Stimulated activated effector memory CD8-positive, alpha-beta T cell treated with anti-CD3 and anti-CD28 coated beads, Interleukin-12 subunit alpha, Interleukin-12 subunit beta, amount 100 ng/mL, for 72 hours (primary cell): ENCODE results near the gene MARCKS.

Experiments used
- ATAC-seq: fragments of 150-1000 bp; cut with Tn5 transposase; 2 replicates; pipeline ENCODE4 v1.10.0; 2021
- DNase-seq, 2 donors: peaks; one replicate each; pipeline ENCODE4 v3.0.0; 2021 to 2022; ENCODE audit warnings: low spot score in 2 of 2
- H3K27ac Mint-ChIP-seq: one replicate; pipeline ENCODE4 v1.8.0; 2022; ENCODE audit warnings: mild to moderate bottlenecking, mixed read lengths
- H3K36me3 Mint-ChIP-seq: one replicate; pipeline ENCODE4 v1.8.0; 2022; ENCODE audit warnings: mild to moderate bottlenecking, mixed read lengths
- H3K4me1 Mint-ChIP-seq: one replicate; pipeline ENCODE4 v1.8.0; 2022; ENCODE audit warnings: mixed read lengths
- H3K4me3 Mint-ChIP-seq: one replicate; pipeline ENCODE4 v1.8.0; 2022; ENCODE audit warnings: mild to moderate bottlenecking, mixed read lengths
- H3K9me3 Mint-ChIP-seq: one replicate; pipeline ENCODE4 v1.8.0; 2022; ENCODE audit warnings: mixed read lengths

The MARCKS gene

DNA sequence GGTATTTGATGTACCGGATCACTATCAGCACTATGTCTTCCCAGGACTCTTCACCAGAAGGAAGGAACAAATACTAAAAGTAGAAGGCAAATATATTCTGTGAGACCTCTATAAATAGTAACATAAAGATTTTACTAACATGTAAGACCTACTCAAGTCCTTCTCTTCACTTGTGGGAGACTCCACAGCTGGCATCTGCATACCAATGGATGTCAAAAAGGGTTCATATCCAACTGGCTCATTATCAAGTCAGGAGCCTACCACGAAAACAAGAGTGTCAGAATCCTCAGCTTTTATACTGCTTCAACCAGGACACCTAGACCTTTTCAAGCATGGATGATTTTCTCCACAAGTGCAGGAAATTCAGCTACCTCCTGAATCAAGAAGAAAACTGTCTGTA lies 20.0 kb upstream of the MARCKS start:
- DNase-seq (no peak), ATAC-seq (no peak)
- Mint-ChIP-seq H3K4me1 (no peaks in the 10 kb centered on the region), H3K36me3 (no peaks in the 10 kb centered on the region), H3K27ac (no peak overlapping the region), H3K9me3 (no peaks in the 10 kb centered on the region), H3K4me3 (no peak overlapping the region)

DNA sequence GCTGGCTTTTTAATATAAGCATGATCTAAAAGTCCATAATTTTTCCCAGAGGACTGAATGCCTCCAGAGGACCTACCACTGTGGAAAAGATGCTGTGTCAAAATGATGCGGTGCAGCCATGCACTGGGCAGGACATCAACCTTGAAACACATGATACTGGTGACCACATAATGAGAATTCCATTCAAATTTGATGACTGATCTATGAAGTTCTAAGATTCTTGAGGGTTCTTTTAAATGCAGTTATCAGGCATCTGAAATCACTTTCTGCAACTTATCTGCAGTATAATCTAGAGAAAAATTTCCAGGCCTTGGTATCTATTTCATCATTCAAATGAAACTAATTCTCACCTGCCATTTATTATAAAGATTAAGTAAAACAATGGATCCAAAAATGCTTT lies 15.0 kb upstream of the MARCKS start:
- no peaks in the 10 kb centered on the region for H3K36me3 Mint-ChIP-seq
- DNase-seq: no peak
- no peaks in the 10 kb centered on the region for H3K4me1 Mint-ChIP-seq
- no peaks in the 10 kb centered on the region for H3K9me3 Mint-ChIP-seq
- H3K27ac Mint-ChIP-seq: no peak overlapping the region
- H3K4me3 Mint-ChIP-seq: no peak overlapping the region
- no peak for ATAC-seq

DNA sequence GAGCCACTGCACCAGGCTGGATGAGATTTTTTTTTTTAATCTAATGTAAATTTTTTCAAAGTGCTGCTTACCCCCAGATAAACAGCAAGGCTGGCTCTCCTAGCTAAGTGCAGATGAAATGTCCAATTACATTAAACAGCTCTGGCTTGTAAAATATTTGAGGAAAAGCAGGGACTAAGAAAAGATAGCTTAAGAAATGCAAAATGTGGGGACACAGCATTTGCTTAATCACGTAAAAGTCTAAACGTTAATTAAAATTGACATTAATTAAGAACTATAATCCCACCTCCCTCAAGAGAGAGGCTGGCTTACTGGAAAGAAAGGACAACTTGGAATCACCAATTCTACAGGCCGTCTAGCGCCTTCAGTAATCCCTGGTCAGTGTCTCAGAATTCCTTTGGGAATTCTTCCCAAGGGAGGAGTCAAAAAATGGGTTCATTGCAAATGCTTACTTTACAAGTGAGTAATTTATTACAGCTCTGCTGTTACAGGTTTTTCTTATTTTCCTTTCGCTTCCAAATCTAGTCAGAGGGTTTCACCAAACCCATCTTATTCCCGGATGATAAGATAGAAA lies 13.6 kb upstream of the MARCKS start:
- H3K4me1 Mint-ChIP-seq: no peaks in the 10 kb centered on the region
- DNase-seq: no peak
- no peak for ATAC-seq
- H3K27ac Mint-ChIP-seq: no peak overlapping the region
- no peaks in the 10 kb centered on the region for H3K9me3 Mint-ChIP-seq
- no peaks in the 10 kb centered on the region for H3K36me3 Mint-ChIP-seq
- no peak overlapping the region for H3K4me3 Mint-ChIP-seq

DNA sequence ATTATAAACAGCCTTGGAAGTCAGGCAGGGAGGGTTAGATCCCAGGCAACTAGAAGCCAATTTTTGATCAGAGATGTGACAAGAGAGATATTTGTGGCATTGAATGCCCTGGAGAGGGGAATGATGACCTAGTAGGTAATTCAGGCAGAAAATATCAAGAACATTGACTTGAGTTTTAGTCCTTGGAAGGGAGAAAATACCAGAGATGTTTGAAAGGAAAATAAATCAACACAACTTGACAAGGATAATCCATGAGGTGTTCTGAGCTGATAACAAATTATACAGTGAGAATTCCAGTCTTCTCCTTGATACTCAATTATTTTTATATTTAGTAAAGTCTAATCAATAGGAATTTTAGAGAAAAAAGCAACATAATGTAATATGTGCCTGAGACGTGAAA lies 10.6 kb upstream of the MARCKS start:
- no peak overlapping the region for H3K4me3 Mint-ChIP-seq
- H3K4me1 Mint-ChIP-seq: no peaks in the 10 kb centered on the region
- H3K9me3 Mint-ChIP-seq: no peaks in the 10 kb centered on the region
- H3K36me3 Mint-ChIP-seq: no peaks in the 10 kb centered on the region
- no peak for DNase-seq
- H3K27ac Mint-ChIP-seq: no peak overlapping the region
- ATAC-seq: no peak

DNA sequence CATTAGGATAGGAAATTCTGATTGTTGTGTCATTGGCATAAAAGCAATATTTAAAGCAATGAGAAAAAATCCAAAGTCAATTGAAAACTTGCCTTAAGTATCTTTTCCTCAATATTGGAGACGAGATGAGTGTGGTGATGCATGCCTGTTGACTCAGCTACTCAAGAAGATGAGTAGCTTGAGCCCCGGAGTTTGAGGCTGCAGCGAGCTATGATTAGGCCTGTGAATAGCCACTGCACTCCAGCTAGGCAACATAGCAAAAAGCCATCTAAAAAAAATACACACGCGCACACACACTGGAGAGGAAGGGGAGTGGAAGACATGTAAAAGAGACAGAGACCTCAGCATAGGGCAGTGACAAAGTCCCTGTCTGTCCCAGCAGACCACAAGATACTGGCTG lies 9.7 kb upstream of the MARCKS start:
- Mint-ChIP-seq H3K4me1 (no peaks in the 10 kb centered on the region), H3K4me3 (no peak overlapping the region), H3K36me3 (no peaks in the 10 kb centered on the region), H3K9me3 (no peaks in the 10 kb centered on the region), H3K27ac (no peak overlapping the region)
- no peak for DNase-seq
- ATAC-seq: no peak

DNA sequence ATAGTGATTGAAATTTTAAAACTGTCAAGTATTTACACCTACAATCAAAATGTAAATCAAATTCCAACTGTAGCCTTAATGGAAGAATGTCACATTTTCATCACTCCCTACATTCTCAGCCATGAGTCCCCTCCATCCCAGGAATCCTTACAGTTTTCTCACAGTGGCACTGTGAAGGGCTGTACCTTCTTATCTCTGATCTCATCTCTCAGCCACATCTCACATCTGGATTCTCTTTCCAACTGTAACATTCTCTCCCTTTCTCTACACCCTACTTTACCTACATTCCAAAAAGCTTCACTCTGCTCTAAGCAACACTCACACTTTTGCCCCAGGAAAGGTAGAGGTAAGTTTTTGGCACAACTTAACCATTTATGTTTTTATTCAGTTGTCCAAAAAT lies 8.9 kb upstream of the MARCKS start:
- Mint-ChIP-seq H3K9me3 (no peaks in the 10 kb centered on the region), H3K36me3 (no peaks in the 10 kb centered on the region), H3K27ac (no peak overlapping the region), H3K4me3 (no peak overlapping the region), H3K4me1 (no peaks in the 10 kb centered on the region)
- no peak for DNase-seq
- ATAC-seq: no peak

DNA sequence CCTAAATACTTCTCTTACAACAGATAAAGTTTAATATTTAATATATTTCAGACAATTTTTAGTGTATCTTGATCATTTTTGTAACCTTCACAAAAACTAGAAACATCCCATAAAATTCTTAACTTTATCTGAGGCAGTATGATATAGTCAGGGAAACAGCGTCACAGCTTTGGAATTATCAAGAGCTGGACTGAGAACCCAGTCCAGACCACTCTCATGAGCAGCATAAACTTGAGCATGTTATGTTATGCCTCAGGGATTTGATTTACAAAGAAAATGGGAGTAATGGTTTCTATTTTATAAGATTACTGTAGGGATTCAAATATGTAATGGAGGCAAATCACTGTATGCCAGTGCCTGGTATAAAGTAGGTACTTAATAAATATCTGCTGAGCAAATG lies 8.3 kb upstream of the MARCKS start:
- no peak overlapping the region for H3K27ac Mint-ChIP-seq
- no peak overlapping the region for H3K4me3 Mint-ChIP-seq
- no peaks in the 10 kb centered on the region for H3K4me1 Mint-ChIP-seq
- ATAC-seq: no peak
- DNase-seq: no peak
- no peaks in the 10 kb centered on the region for H3K36me3 Mint-ChIP-seq
- no peaks in the 10 kb centered on the region for H3K9me3 Mint-ChIP-seq

DNA sequence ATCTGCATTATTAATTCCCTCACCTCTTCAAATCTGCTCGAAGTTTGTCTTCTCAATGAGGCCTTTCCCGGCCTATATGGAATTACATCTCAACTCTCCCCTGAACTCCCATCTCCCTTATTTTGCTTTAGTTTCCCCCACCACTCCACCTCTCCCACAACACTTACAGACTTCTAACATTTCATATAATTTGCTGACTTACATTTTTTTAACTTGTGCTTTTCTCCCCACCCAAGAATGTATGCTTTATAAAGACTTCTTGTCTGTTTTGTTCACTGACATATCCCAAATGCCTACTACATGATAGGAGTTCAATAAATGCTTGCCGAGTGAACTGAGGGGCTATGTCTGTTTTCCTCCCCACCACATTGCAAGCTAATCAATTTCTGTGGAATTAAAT lies 3.9 kb upstream of the MARCKS start:
- peaks cover 5% of the 10 kb centered on the region for H3K36me3 Mint-ChIP-seq
- no peak overlapping the region for H3K27ac Mint-ChIP-seq
- no peak overlapping the region for H3K4me3 Mint-ChIP-seq
- ATAC-seq (no peak), DNase-seq (no peak)
- H3K4me1 Mint-ChIP-seq: peaks cover 13% of the 10 kb centered on the region
- H3K9me3 Mint-ChIP-seq: peaks cover 4% of the 10 kb centered on the region

DNA sequence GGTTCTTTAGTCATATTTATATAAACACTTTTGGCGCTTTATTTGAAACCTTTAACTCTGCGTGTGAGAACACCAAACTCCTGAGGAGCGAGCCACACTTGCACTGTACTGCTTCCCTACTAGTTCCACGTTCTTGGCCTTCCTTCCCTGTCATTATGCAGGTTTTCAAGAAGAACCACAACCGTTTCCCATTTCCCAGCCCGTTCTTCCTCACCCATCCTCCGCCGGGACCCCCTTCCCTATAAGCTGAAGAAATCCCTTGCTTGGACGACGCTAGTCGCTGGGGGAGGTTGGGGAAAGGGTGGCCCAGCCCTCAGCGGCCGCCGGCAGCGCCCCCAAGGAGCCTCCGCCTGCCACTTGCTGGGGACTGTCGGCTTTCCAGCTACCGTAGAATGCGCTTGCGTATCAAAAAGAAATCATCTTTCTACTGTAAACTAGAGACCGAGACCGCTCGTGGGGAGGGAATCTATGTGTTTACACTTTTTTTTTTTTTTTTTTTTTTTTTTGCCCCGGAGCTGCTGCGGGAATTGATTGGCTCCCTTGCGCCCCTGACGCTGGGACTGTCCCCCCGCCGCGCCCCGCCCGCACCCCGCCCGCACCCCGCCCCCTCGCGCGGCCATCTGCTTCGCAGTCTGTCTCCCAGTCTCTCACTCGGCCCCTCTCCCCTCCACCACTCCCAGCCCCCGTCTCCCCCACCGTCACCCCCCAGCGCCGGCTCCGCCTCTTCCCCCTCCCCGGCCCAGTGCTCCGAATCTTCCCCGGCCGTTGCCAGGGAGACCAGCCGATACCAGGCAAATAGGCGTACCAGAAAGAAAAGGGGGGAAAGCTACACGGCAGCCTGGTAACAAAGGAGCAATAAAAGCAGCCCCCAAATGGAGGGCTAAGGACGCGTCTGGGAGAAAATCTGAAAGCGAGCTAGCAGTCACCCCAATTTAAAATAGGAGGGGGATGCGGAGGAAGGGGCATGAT lies 2.3 kb upstream of the MARCKS start:
- H3K4me3 Mint-ChIP-seq: no peak overlapping the region
- H3K36me3 Mint-ChIP-seq: peaks cover 5% of the 10 kb centered on the region
- DNase-seq: no peak
- peaks cover 4% of the 10 kb centered on the region for H3K9me3 Mint-ChIP-seq
- no peak overlapping the region for H3K27ac Mint-ChIP-seq
- H3K4me1 Mint-ChIP-seq: peaks cover 17% of the 10 kb centered on the region
- ATAC-seq: no peak

DNA sequence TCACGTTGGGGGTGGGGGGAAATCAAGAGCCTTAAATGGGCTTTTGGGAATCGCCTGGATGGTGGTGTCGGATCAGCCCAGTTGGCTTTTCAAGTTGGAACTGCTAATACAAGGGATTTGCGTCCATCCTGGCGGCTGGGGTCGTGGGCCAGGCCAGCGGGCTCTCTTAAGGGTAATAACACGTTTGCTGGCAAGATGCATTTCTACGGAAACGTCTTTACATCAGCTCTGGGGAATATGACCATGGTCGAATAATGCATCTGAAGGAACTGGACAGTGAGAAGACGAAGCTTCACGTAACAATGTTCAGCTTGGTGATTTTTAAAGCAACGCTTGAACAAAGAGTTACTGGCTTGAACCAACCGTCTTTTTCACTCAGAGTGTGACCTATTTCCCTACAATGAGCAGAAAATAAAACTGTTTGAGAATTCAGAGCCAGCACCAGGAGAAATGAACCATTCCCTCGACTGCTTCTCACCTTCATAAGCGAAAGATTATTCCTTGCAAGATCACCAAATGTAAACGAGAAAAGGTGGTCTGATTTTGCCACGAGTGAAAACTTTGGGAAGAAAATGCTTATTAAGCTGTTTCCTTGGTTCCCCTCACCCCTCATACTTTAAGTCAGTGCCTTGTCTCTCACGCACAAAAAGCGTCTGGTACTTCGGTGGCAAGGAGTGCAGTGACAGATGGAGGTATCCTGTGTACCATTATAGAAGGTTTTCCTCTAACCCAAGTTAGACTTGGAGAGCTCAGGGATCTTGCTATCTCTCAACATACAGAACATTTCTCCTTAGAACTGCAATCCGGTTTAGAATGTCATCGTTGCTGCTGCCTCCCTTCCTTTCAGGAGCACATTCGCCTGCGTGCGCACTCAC lies 1.4 kb upstream of the MARCKS start:
- Mint-ChIP-seq H3K4me3 (no peak overlapping the region), H3K27ac (no peak overlapping the region), H3K4me1 (peaks cover 17% of the 10 kb centered on the region), H3K9me3 (peaks cover 7% of the 10 kb centered on the region), H3K36me3 (peaks cover 9% of the 10 kb centered on the region)
- peak in 1 of 2 donors; percentile 49 for DNase-seq
- no peak for ATAC-seq

DNA sequence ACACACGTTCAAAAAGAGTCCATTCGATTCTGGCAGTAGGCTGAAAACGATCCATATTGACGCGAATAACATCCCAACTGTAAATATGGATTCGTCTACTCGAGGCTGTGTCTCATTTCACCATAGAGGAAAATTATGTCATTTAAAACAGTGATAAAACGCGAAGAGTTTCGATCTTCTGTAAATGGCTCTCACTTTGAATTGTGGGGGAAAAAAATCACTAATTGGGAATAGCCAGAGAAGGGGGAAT lies 845 bp upstream of the MARCKS start:
- no peak overlapping the region for H3K4me3 Mint-ChIP-seq
- no peak for ATAC-seq
- H3K36me3 Mint-ChIP-seq: peaks cover 12% of the 10 kb centered on the region
- H3K9me3 Mint-ChIP-seq: peaks cover 7% of the 10 kb centered on the region
- H3K4me1 Mint-ChIP-seq: peaks cover 17% of the 10 kb centered on the region
- no peak overlapping the region for H3K27ac Mint-ChIP-seq
- DNase-seq: no peak

DNA sequence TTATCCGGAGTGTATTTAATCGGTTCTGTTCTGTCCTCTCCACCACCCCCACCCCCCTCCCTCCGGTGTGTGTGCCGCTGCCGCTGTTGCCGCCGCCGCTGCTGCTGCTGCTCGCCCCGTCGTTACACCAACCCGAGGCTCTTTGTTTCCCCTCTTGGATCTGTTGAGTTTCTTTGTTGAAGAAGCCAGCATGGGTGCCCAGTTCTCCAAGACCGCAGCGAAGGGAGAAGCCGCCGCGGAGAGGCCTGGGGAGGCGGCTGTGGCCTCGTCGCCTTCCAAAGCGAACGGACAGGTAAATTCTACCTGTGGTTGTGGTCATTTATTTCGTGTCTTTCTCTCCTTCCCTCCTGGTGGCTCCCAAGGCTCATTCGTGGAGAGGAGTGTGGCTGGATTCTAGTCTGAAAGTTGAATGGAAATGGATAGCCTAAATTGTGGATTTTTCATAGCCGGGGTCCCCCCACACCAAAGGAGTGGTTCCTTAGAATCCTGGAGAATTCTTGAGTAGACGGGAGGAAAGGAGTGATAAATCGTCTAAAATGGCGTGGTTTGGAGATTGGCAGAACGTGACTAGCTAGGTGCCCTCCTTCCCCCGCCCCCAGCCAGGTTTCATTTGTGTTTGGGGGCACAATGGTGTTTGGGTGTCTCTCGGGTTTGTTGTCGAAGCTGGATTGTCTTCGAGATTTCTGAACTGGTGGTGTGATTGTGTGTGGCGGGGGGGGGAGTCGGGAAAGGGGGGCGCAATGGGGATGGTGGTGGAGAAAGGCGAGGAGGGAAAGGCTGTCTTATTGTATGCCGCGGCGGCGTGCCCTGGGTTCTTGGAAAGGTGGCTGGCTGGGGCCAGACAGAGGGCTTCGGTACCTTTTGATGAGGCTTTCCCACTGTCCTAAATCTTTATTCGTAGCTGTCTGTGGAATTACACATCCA lies 673 bp downstream of the MARCKS start:
- Mint-ChIP-seq H3K27ac (no peak overlapping the region), H3K9me3 (peaks cover 7% of the 10 kb centered on the region), H3K36me3 (peaks cover 12% of the 10 kb centered on the region), H3K4me1 (peaks cover 17% of the 10 kb centered on the region), H3K4me3 (no peak overlapping the region)
- DNase-seq: no peak
- ATAC-seq: no peak

DNA sequence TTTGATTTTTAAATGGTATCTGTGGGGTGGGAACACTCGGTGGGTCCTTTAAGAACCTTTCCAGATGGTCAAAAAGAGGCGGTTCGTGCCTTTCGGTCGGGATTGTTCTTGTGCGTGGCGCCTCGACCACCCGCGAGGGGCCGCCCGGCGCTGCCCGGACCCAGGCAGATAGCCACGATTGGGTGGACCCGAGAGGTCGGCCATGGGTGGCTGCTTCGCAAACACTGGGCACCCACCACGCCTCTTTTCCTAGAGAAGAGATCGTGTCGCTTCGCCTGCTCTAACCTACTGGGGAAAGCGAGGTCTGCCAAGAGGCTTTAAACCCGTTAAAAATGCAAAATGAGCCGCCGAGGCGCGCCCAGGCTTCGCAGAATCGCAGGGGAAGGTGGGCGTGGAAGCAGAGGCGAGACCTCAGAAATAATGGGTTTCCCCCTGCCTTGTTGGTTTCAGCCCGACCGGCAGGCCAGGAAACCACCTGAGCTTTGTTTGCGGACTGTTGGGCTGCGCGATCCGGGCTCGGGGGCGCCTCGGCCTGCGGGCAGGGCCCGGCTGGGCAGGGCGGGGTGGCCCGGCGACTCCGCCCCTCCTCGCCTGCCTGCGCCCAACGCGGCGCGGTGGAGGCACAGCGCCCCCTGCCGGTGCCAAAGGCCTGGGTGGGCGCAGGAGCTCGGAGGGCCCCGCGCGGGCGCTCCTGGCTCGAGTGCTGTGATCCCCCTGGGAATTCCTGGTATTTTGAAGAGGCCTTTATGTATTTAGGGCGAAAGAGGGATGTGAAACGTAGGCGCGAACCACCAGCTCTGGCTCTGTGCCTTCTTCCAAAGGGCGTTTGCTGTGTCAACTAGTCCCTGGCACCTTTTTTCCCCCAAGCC lies 1.6 kb downstream of the MARCKS start:
- H3K4me1 Mint-ChIP-seq: peaks cover 17% of the 10 kb centered on the region
- peaks cover 12% of the 10 kb centered on the region for H3K36me3 Mint-ChIP-seq
- no peak overlapping the region for H3K27ac Mint-ChIP-seq
- ATAC-seq (peak; percentile 98), DNase-seq (peak; percentile 81 to 88)
- H3K4me3 Mint-ChIP-seq: no peak overlapping the region
- peaks cover 7% of the 10 kb centered on the region for H3K9me3 Mint-ChIP-seq
